DMS 273 (cell line): ENCODE results near the gene AFF4.
"Not testable (repeated sequence)": the region's sequence is repeated elsewhere in the genome, so short reads cannot be mapped to it uniquely, and the experiment has no call there.

ENCODE experiments used
- DNase-seq: peaks from one replicate; lab custom pipeline; 2025; ENCODE audit not compliant: unreplicated experiment; lab: John Stamatoyannopoulos, UW

Gene AFF4

GRCh38 chr5:132963171-132964104 lies at the start of gene AFF4:
TSS of gene AFF4 (minus strand) at chr5:132963634. CDS start at chr5:132937189, 26,445 bp downstream.
- DNase-seq, result peak; percentile 98

GRCh38 chr5:133008455-133008854 lies 45.0 kb upstream of the AFF4 start:
- DNase-seq, result not testable (repeated sequence)

GRCh38 chr5:133006653-133007052 lies 43.2 kb upstream of the AFF4 start:
- no peak for DNase-seq

GRCh38 chr5:132999246-132999645 lies 35.8 kb upstream of the AFF4 start:
- no peak for DNase-seq

GRCh38 chr5:132998556-132998955 lies 35.1 kb upstream of the AFF4 start:
- no peak for DNase-seq

- DNase-seq, result no peak
These were observed 32.9 kb upstream of the AFF4 start for GRCh38 chr5:132996307-132996706.

GRCh38 chr5:132987531-132988408 lies 24.3 kb upstream of the AFF4 start:
- DNase-seq, result no peak

- not testable (repeated sequence) for DNase-seq
These were observed 19.5 kb upstream of the AFF4 start for GRCh38 chr5:132982971-132983370.

- no peak for DNase-seq
These were observed 17.9 kb upstream of the AFF4 start for GRCh38 chr5:132981288-132981687.

- no peak for DNase-seq
These were observed 16.5 kb upstream of the AFF4 start for GRCh38 chr5:132979976-132980375.

- DNase-seq, result peak; percentile 36
These were observed 16.0 kb upstream of the AFF4 start for GRCh38 chr5:132979367-132979940.

GRCh38 chr5:132976852-132977251 lies 13.4 kb upstream of the AFF4 start:
- no peak for DNase-seq

GRCh38 chr5:132972436-132972828 lies 9.0 kb upstream of the AFF4 start:
- DNase-seq, result not testable (repeated sequence)

GRCh38 chr5:132971483-132972435 lies 8.3 kb upstream of the AFF4 start:
- peak; percentile 14 for DNase-seq

- DNase-seq, result no peak
These were observed 1.7 kb upstream of the AFF4 start for GRCh38 chr5:132965120-132965519.

- DNase-seq, result peak; percentile 84
These were observed 909 bp downstream of the AFF4 start for GRCh38 chr5:132962429-132963021.

- DNase-seq, result peak; percentile 58
These were observed 1.5 kb downstream of the AFF4 start for GRCh38 chr5:132961887-132962286.

- DNase-seq, result not testable (repeated sequence)
These were observed 2.2 kb downstream of the AFF4 start for GRCh38 chr5:132961123-132961815.

- DNase-seq, result not testable (repeated sequence)
These were observed 7.2 kb downstream of the AFF4 start for GRCh38 chr5:132956166-132956799.
